ENCODE measurements around the gene YJU2. TPM values are rescaled to one million over a fixed set of nuclear protein-coding genes. Genes with fewer than 3 reads are reported as not detected.
A peak's percentile ranks its signal among the peaks of the same experiment; 100 is the strongest.

The YJU2 gene
- total and polyA plus RNA-seq, 2 experiments from 2014 or later = 28.8 to 33.4 TPM

GRCh38 chr19:4246767-4247593 is at the start of gene YJU2 (continued):
- TF ChIP-seq JUNB (IDR thresholded peaks at IDR 0.05; ENCODE audit: unreplicated experiment) = no peak

GRCh38 chr19:4197228-4197624 is 49.7 kb upstream of the YJU2 start:
- Mint-ChIP-seq H3K9me3 (peaks cover 11% of the 10 kb centered on the region), H3K27ac (no peak overlapping the region), H3K4me1 (peaks cover 23% of the 10 kb centered on the region), H3K36me3 (ENCODE audit: low read depth) (peaks cover 8% of the 10 kb centered on the region; the same call in 1 of the 3 replicates), H3K4me3 (peak overlapping the region; percentile 79), H3K27me3 (ENCODE audit: insufficient read depth, low read depth, poor library complexity) (peaks cover 24% of the 10 kb centered on the region)
- H3K9me2 ChIP-seq (ENCODE audit: insufficient read depth) = peaks cover 5% of the 10 kb centered on the region
- no peak for ATAC-seq
- H3K79me2 ChIP-seq (replicated peaks; ENCODE audit: insufficient read depth) = no peaks in the 10 kb centered on the region
- peaks cover 3% of the 10 kb centered on the region; the same call in 1 of the 2 replicates for H3K4me1 ChIP-seq (ENCODE audit: insufficient read depth)
- no peaks in the 10 kb centered on the region for H3K36me3 ChIP-seq (ENCODE audit: insufficient read depth)
- no peak for DNase-seq (ENCODE audit: low spot score)
- no peak overlapping the region for H3K27ac ChIP-seq (ENCODE audit: low read depth)
- H4K20me1 ChIP-seq (replicated peaks; ENCODE audit: insufficient read depth) = no peaks in the 10 kb centered on the region
- H3K4me3 ChIP-seq = peak overlapping the region; percentile 81; the same call in 1 of the 2 replicates
- no peak overlapping the region for H2AFZ ChIP-seq
- H3F3A ChIP-seq (replicated peaks; ENCODE audit: low read depth) = peaks cover 14% of the 10 kb centered on the region
- no peak overlapping the region for H3K4me2 ChIP-seq
- H3K27me3 ChIP-seq (ENCODE audit: insufficient read depth) = peaks cover 6% of the 10 kb centered on the region; the same call in 1 of the 2 replicates
- TF ChIP-seq ETS1 (IDR thresholded peaks at IDR 0.05) (no peak), POLR2AphosphoS5 (IDR thresholded peaks at IDR 0.05; ENCODE audit: low read depth) (no peak), CTCF (conservative IDR thresholded peaks at IDR 0.05; ENCODE audit: low read depth in 2 of 2) (no peak), JUNB (IDR thresholded peaks at IDR 0.05; ENCODE audit: unreplicated experiment) (no peak), REST (IDR thresholded peaks at IDR 0.05; ENCODE audit: unreplicated experiment) (no peak), NANOG (IDR thresholded peaks at IDR 0.05; ENCODE audit: borderline replicate concordance) (no peak), EZH2phosphoT487 (IDR thresholded peaks at IDR 0.05; ENCODE audit: unreplicated experiment) (no peak), CREB1 (CRISPR knock-in tag; IDR thresholded peaks at IDR 0.05; ENCODE audit: low read depth) (no peak), ZNF114 (CRISPR knock-in tag; IDR thresholded peaks at IDR 0.05) (no peak), EZH2 (IDR thresholded peaks at IDR 0.05; ENCODE audit: low read depth, unreplicated experiment) (no peak), STAT1 (IDR thresholded peaks at IDR 0.05; ENCODE audit: unreplicated experiment) (no peak), ZNF331 (CRISPR knock-in tag; IDR thresholded peaks at IDR 0.05; ENCODE audit: low read depth) (no peak)
